Endodermal cell (in vitro differentiated cells): ENCODE data around the gene PRRC2A. TPM values are rescaled to one million over a fixed set of nuclear protein-coding genes. Genes with fewer than 3 reads are reported as not detected.

Source experiments
- DNase-seq: peaks from one replicate; pipeline ENCODE4 v3.0.0-alpha.2; 2017
- H3K27ac ChIP-seq: 2 replicates; pipeline ENCODE4 v1.5.1; 2013; ENCODE audit warnings: mild to moderate bottlenecking, low read depth, low read length, moderate library complexity
- H3K27me3 ChIP-seq: 2 replicates; pipeline ENCODE4 v1.6.1; 2013; ENCODE audit warnings: mild to moderate bottlenecking, low read length, moderate library complexity; ENCODE audit not compliant: insufficient read depth, control insufficient read depth, poor library complexity, severe bottlenecking
- H3K36me3 ChIP-seq: 2 replicates; pipeline ENCODE4 v1.7.0; 2013; ENCODE audit warnings: mild to moderate bottlenecking, low read length, moderate library complexity; ENCODE audit not compliant: control insufficient read depth, insufficient read depth
- H3K4me1 ChIP-seq: one replicate; pipeline ENCODE4 v1.7.0; 2013; ENCODE audit warnings: low read length; ENCODE audit not compliant: control insufficient read depth, insufficient read depth
- H3K4me3 ChIP-seq: 2 replicates; pipeline ENCODE4 v1.5.1; 2013; ENCODE audit warnings: mild to moderate bottlenecking, low read length, moderate library complexity
- H3K9ac ChIP-seq: 2 replicates; pipeline ENCODE4 v1.6.1; 2013; ENCODE audit warnings: mild to moderate bottlenecking, low read length, moderate library complexity; ENCODE audit not compliant: poor library complexity, severe bottlenecking; ENCODE audit errors: extremely low read depth
- H3K9me3 ChIP-seq: 2 replicates; pipeline ENCODE4 v1.6.1; 2013; ENCODE audit warnings: mild to moderate bottlenecking, low read length, moderate library complexity; ENCODE audit not compliant: control insufficient read depth
- H3K27ac Mint-ChIP-seq: 2 replicates; pipeline ENCODE4 v1.8.0; 2020; ENCODE audit warnings: mixed read lengths
- H3K27me3 Mint-ChIP-seq: 2 replicates; pipeline ENCODE4 v1.8.0; 2021; ENCODE audit warnings: mild to moderate bottlenecking, mixed read lengths; ENCODE audit not compliant: insufficient read depth
- H3K36me3 Mint-ChIP-seq: 2 replicates; pipeline ENCODE4 v1.8.0; 2020; ENCODE audit warnings: low read depth, mixed read lengths
- H3K4me1 Mint-ChIP-seq: 2 replicates; pipeline ENCODE4 v1.8.0; 2020; ENCODE audit warnings: mixed read lengths
- H3K4me3 Mint-ChIP-seq: 2 replicates; pipeline ENCODE4 v1.8.0; 2020; ENCODE audit warnings: mild to moderate bottlenecking, moderate library complexity, mixed read lengths
- H3K9me3 Mint-ChIP-seq: 2 replicates; pipeline ENCODE4 v1.8.0; 2020; ENCODE audit warnings: mild to moderate bottlenecking, mixed read lengths
- CTCF ChIP-seq: fragments of 200-600 bp; sonication (generic); conservative IDR thresholded peaks from 2 replicates; pipeline ENCODE4 v1.5.0; 2021; ENCODE audit warnings: antibody characterized with exemption, mild to moderate bottlenecking
- WGBS, 2 experiments: methylation state at CpG; one replicate each; pipeline versions ENCODE4 v1.1.5 to v1.1.7; 2013; ENCODE audit warnings: missing lambda C conversion rate in 2 of 2, mixed read lengths in 1 of 2; ENCODE audit not compliant: insufficient coverage in 1 of 2, insufficient read length in 1 of 2; 5-methylcytosine and 5-hydroxymethylcytosine counted together
- total RNA-seq, 2 donors: library from RNA; stranded (reverse); fragmentation: NEBNext Ultra II Directional in 1 of 2; extraction: Animal tissue kit (Norgen Biotek cat#: 25700) in 1 of 2; gene quantifications; 2 replicates in 1 of 2; 3 replicates in 1 of 2; pipeline ENCODE4 v1.2.1, GENCODE V29; 2021

Gene PRRC2A
- total RNA-seq, 2 donors from 2014 or later = 329 to 330 TPM

- Mint-ChIP-seq H3K36me3 (no peaks in the 10 kb centered on the region), H3K27me3 (no peaks in the 10 kb centered on the region), H3K9me3 (no peaks in the 10 kb centered on the region), H3K4me3 (no peak overlapping the region), H3K4me1 (peaks cover 11% of the 10 kb centered on the region), H3K27ac (peak overlapping the region; percentile 38)
- no peaks in the 10 kb centered on the region for H3K27me3 ChIP-seq
- DNase-seq = no peak
- no peaks in the 10 kb centered on the region for H3K36me3 ChIP-seq
- no peaks in the 10 kb centered on the region for H3K9me3 ChIP-seq
- WGBS, 2 experiments = 75 to 81% methylated on average over 1 of the region's 1 CpG
- no peak overlapping the region for H3K9ac ChIP-seq
- TF ChIP-seq CTCF = no peak
- no peak overlapping the region for H3K27ac ChIP-seq
- no peak overlapping the region for H3K4me3 ChIP-seq
- no peaks in the 10 kb centered on the region for H3K4me1 ChIP-seq
These were observed 13.2 kb upstream of the PRRC2A start for GRCh38 chr6:31607317-31607716.

- H3K4me3 ChIP-seq = no peak overlapping the region
- Mint-ChIP-seq H3K27ac (no peak overlapping the region), H3K27me3 (no peaks in the 10 kb centered on the region), H3K9me3 (no peaks in the 10 kb centered on the region), H3K4me3 (no peak overlapping the region), H3K4me1 (peaks cover 13% of the 10 kb centered on the region), H3K36me3 (no peaks in the 10 kb centered on the region)
- H3K36me3 ChIP-seq = no peaks in the 10 kb centered on the region
- 92 to 93% methylated on average over 5 to 8 of the region's 8 CpGs for WGBS, 2 experiments
- no peak overlapping the region for H3K27ac ChIP-seq
- no peak overlapping the region for H3K9ac ChIP-seq
- H3K27me3 ChIP-seq = no peaks in the 10 kb centered on the region
- H3K9me3 ChIP-seq = no peaks in the 10 kb centered on the region
- TF ChIP-seq CTCF = no peak
- H3K4me1 ChIP-seq = no peaks in the 10 kb centered on the region
- DNase-seq = no peak
These were observed 10.8 kb upstream of the PRRC2A start for GRCh38 chr6:31609519-31610406.

GRCh38 chr6:31610968-31611367 lies 9.5 kb upstream of the PRRC2A start:
- no peaks in the 10 kb centered on the region for H3K36me3 ChIP-seq
- Mint-ChIP-seq H3K4me1 (peaks cover 24% of the 10 kb centered on the region), H3K27ac (no peak overlapping the region), H3K36me3 (no peaks in the 10 kb centered on the region), H3K27me3 (no peaks in the 10 kb centered on the region), H3K4me3 (no peak overlapping the region), H3K9me3 (no peaks in the 10 kb centered on the region)
- no peak overlapping the region for H3K4me3 ChIP-seq
- H3K9ac ChIP-seq = no peak overlapping the region
- no peaks in the 10 kb centered on the region for H3K27me3 ChIP-seq
- no peak for DNase-seq
- no peak overlapping the region for H3K27ac ChIP-seq
- WGBS, 2 experiments = 93 to 96% methylated on average over 4 of the region's 4 CpGs
- no peaks in the 10 kb centered on the region for H3K4me1 ChIP-seq
- no peak for TF ChIP-seq CTCF
- H3K9me3 ChIP-seq = no peaks in the 10 kb centered on the region
